Effector memory CD4-positive, alpha-beta T cell (primary cell): ENCODE measurements around the gene CHST11.

Source experiments
- DNase-seq, 3 donors: peaks; one replicate each; pipeline ENCODE4 v3.0.0-alpha.2; 2020
- H3K27ac ChIP-seq: 2 replicates; pipeline ENCODE4 v1.7.0; 2013; ENCODE audit warnings: mild to moderate bottlenecking, low read length, moderate library complexity; ENCODE audit not compliant: insufficient read depth, poor library complexity, severe bottlenecking
- H3K27me3 ChIP-seq: replicated peaks from 2 replicates; pipeline ENCODE4 v1.7.0; 2013; ENCODE audit warnings: mild to moderate bottlenecking, low read length; ENCODE audit not compliant: insufficient read depth, control insufficient read depth, poor library complexity, severe bottlenecking
- H3K36me3 ChIP-seq: 2 replicates; pipeline ENCODE4 v1.7.0; 2013; ENCODE audit warnings: mild to moderate bottlenecking, low read length, moderate library complexity; ENCODE audit not compliant: control insufficient read depth, insufficient read depth
- H3K4me1 ChIP-seq: 2 replicates; pipeline ENCODE4 v1.7.0; 2013; ENCODE audit warnings: low read length, mild to moderate bottlenecking; ENCODE audit not compliant: control insufficient read depth, insufficient read depth, poor library complexity, severe bottlenecking
- H3K4me3 ChIP-seq: 2 replicates; pipeline ENCODE4 v1.7.0; 2013; ENCODE audit warnings: low read length, low read depth, mild to moderate bottlenecking; ENCODE audit not compliant: insufficient read depth, poor library complexity, severe bottlenecking
- H3K9me3 ChIP-seq: 2 replicates; pipeline ENCODE4 v1.7.0; 2013; ENCODE audit warnings: mild to moderate bottlenecking, low read length, moderate library complexity; ENCODE audit not compliant: control insufficient read depth

Gene CHST11

DNA sequence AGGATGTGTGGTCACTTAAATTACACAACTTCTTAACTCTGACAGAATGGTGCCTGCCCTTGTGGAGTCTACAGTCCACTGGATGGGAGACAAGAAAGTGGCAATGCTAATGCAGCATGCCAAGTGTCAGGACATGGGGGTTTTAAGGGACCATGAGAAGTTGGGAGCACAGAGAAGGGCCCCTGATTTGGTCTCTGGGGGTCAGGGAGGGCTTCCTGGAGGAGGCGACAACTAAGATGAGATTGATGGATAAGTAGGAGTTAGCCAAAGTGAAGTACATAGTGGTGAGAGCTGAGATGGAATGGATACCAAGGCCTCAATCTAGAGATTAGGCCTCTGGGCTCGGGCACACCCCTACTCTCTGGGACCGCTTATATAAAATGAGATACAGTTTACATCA lies 236.7 kb downstream of the CHST11 start:
- no peaks in the 10 kb centered on the region for H3K27me3 ChIP-seq
- peaks cover 29% of the 10 kb centered on the region for H3K4me1 ChIP-seq

DNA sequence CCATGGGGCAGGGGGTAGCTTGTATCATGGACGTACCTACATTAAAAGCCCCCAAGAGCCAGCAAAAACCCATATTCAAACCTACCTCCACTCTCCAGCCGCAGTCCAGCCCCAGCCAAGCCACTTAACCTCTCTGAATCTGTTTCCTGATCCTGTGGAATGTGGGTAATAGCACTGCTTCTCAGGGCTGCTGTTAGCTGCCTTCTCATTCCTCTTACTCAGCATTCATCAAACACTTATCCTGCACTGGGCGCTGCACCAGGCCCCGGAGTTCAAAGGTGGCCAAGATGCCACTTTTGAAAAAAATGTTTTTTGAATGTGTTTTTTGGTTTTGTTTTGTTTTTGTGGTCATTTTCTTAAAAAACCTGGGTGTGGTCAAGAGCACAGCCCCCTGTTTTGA lies 237.4 kb downstream of the CHST11 start:
- H3K4me1 ChIP-seq = peaks cover 29% of the 10 kb centered on the region
- no peaks in the 10 kb centered on the region for H3K36me3 ChIP-seq
- no peak overlapping the region for H3K4me3 ChIP-seq
- DNase-seq = no peak
- H3K27ac ChIP-seq = no peak overlapping the region
- no peaks in the 10 kb centered on the region for H3K27me3 ChIP-seq
- no peaks in the 10 kb centered on the region for H3K9me3 ChIP-seq

More for the DNA sequence above, 236.7 kb downstream of the CHST11 start:
- no peak for DNase-seq
- Histone ChIP-seq H3K4me3 (no peak overlapping the region), H3K36me3 (no peaks in the 10 kb centered on the region), H3K27ac (no peak overlapping the region), H3K9me3 (no peaks in the 10 kb centered on the region)

DNA sequence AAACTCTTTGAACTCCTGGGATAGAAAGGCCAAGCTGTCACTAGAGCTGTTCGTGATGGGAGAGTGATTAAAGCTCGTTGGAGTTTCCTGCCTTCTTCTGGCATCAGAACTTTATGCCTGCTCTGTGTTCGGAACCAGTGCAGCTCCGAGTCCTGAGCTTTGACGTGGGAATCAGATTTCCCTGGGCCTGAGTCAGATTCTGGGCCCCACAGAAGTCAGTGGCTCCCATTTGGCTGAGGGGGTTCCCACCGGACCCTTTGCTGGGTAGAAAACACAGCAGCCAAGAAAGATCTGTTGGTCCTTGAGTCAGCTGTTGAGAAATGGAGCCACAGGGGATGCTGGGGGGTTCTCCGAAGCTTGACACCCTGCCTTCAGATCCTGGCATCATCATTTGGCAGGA lies 238.0 kb downstream of the CHST11 start:
- Histone ChIP-seq H3K27ac (peak overlapping the region; percentile 30), H3K4me3 (no peak overlapping the region), H3K27me3 (no peaks in the 10 kb centered on the region), H3K9me3 (no peaks in the 10 kb centered on the region), H3K36me3 (no peaks in the 10 kb centered on the region), H3K4me1 (peaks cover 29% of the 10 kb centered on the region)
- DNase-seq = no peak

DNA sequence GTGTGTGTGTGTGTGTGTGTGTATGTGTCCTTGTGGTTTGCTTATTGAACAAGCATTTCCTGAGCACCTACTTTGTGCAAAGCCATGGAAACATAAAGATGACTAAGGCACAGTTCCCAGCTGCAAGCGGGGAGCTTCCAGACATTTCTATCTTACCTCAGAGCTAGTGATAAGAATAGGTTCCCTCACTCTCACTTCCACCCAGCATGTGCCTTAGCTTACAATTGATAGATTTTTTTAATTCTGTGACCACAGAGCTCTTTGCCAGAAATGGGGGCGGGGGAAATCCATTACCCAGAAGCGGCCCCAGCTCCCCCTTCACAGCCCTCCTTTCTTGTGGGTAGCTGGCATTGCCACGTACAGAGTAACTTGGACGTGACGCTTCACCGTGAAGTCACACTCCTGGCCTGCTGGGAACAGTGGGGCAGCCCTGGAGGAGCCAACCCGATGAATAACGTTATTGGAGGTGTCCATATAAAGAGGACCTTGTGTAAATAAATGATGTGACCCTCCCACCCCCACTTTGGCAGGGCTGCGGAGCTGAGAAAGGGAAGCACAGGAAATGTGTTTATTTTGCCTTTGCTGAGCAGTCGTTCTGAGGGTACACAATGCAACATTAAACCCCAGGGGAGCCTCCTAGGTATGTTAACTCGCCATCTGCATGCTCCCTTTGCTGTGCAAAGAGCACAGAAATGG lies 238.9 kb downstream of the CHST11 start:
- H3K9me3 ChIP-seq = no peaks in the 10 kb centered on the region
- DNase-seq = peak; percentile 57 to 79 (median 78)
- no peak overlapping the region for H3K4me3 ChIP-seq
- no peaks in the 10 kb centered on the region for H3K27me3 ChIP-seq
- H3K4me1 ChIP-seq = peaks cover 29% of the 10 kb centered on the region
- no peaks in the 10 kb centered on the region for H3K36me3 ChIP-seq
- H3K27ac ChIP-seq = peak overlapping the region; percentile 63

DNA sequence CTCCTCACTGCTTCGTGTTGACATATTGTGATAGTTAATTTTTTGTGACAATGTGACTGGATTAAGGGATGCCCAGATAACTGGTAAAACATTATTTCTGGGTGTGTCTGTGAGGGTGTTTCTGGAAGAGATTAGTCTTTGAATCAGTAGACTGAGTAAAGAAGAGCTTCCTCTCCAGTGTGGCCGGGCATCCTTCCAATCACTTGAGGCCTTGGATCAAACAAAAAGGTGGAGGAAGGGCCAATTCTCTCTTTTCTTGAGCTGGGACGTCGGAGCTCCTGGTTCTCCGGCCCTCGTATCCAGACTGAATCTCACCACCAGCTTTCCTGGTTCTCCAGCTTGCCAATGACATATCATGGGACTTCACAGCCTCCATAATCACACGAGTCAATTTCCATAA lies 240.4 kb downstream of the CHST11 start:
- Histone ChIP-seq H3K27ac (no peak overlapping the region), H3K4me3 (no peak overlapping the region), H3K9me3 (no peaks in the 10 kb centered on the region), H3K4me1 (peaks cover 33% of the 10 kb centered on the region), H3K36me3 (no peaks in the 10 kb centered on the region), H3K27me3 (no peaks in the 10 kb centered on the region)
- DNase-seq = no peak

DNA sequence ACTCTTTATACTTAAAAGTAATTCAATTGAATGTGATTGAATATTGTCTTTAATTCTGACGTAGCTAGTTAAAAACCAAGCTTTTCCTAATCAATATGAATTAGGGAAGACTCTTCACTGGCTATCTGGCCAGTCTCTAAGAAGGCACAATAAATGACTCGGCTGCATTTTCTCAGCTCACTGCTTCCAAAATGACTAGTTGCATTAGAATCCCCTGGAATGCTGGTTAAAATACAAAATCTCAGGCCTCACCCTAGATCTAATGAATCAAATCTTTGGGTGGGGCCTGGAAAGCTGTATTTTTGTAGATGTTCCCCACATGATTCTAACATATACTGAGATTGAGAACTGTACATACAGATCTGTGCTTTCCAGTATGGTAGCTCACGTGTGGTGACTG lies 242.1 kb downstream of the CHST11 start:
- Histone ChIP-seq H3K27ac (no peak overlapping the region), H3K9me3 (no peaks in the 10 kb centered on the region), H3K27me3 (no peaks in the 10 kb centered on the region), H3K4me1 (peaks cover 24% of the 10 kb centered on the region), H3K36me3 (no peaks in the 10 kb centered on the region), H3K4me3 (no peak overlapping the region)
- no peak for DNase-seq

DNA sequence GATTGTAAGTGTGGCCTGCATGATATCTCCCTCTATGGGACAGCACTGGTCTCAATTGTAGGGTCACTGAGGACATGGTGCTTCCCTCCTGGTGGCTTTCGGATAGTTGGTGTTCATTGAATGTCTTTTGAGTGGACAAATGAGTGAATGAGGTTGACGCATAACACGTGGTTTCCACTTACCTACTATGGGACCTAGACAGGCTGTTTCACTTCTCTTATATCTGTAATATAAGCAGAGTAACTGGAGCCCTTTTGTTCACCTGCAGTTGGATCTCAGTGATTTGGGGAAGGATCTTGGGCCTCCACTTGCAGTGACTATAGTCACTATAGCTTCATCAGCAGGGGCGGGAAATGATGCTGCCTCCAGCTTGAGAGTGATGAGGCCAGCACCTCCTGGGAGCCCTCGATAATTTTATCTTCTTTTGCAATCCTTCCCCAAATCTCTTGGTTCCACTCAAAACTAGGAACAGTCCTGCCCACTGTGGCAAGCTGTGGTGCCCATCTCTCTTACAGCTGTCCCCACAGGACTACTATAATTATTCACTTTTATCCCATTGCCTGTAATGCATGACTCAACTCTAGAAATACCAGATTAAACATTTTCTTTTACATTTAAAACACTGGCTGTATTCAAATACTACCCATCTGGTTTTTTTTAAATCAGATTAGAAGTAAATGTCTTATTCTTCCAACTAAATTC lies 242.9 kb downstream of the CHST11 start:
- H3K27ac ChIP-seq = no peak overlapping the region

DNA sequence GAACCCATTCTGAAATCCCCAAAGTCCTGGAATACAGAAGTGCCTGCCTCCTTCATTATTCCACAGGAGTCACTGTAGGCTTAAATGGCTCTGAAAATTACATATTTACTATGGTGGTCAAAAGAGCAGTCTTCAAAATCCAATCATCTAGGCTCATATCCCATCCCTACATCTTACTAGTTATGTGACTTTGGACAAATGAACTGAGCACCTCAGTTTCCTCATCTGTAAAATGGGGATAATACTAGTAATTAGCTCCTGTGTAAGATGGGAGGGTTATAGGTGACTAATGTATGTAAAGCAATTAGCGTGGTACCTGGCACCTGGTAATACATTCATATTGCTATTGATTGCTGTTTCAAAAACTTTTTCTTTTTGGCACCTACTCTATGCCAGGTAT lies 243.6 kb downstream of the CHST11 start:
- Histone ChIP-seq H3K9me3 (no peaks in the 10 kb centered on the region), H3K36me3 (no peaks in the 10 kb centered on the region), H3K27me3 (no peaks in the 10 kb centered on the region), H3K4me1 (peaks cover 11% of the 10 kb centered on the region), H3K4me3 (no peak overlapping the region), H3K27ac (no peak overlapping the region)
- DNase-seq = no peak

More for the DNA sequence above, 242.9 kb downstream of the CHST11 start:
- DNase-seq = no peak
- Histone ChIP-seq H3K36me3 (no peaks in the 10 kb centered on the region), H3K4me3 (no peak overlapping the region), H3K9me3 (no peaks in the 10 kb centered on the region), H3K27me3 (no peaks in the 10 kb centered on the region), H3K4me1 (peaks cover 17% of the 10 kb centered on the region)

DNA sequence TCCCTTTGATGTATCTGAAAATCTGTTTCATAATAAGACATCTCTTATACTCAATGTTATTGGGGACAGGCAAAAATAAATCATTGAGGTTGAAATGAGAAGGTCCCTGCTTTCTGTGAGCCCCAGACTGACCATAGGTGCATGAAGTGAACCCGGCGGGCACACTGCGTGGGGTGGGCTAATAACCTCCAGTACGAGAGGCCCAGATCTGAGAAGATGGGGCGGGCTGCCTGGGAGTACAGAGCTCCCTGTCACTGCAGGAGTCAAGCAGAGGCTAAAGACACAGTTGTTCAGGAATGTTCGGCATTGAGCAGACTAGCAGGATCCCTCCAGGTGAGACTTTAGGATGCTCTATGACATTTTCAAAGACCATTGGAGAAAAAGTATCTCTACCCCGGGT lies 244.6 kb downstream of the CHST11 start:
- no peak overlapping the region for H3K27ac ChIP-seq
- H3K27me3 ChIP-seq = no peaks in the 10 kb centered on the region
- no peaks in the 10 kb centered on the region for H3K36me3 ChIP-seq
- no peak for DNase-seq
- H3K4me3 ChIP-seq = no peak overlapping the region
- H3K9me3 ChIP-seq = no peaks in the 10 kb centered on the region
- peaks cover 3% of the 10 kb centered on the region for H3K4me1 ChIP-seq

DNA sequence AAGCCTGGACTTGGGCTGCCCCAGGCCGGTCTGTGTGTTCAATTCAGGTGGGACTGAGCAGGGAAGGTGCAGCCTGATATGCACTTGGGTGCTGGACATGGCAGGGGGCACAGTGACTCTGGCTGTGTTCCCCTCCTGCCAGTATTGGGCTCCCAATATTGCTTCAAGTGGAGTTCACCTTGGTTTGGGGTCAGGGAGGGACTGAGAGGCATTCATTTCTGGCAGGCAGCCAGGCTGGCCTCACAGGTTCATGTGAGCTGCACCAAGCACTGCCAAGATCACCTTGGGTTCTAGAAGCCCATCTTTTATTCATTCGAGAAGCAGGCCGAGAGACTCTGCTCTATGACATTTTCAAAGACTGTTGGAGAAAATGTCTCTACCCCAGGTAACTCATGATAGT lies 245.0 kb downstream of the CHST11 start:
- H3K4me1 ChIP-seq = peaks cover 3% of the 10 kb centered on the region
- DNase-seq = no peak
- H3K27ac ChIP-seq = no peak overlapping the region
- H3K27me3 ChIP-seq = no peaks in the 10 kb centered on the region
- no peak overlapping the region for H3K4me3 ChIP-seq
- no peaks in the 10 kb centered on the region for H3K36me3 ChIP-seq
- no peaks in the 10 kb centered on the region for H3K9me3 ChIP-seq
